Ishikawa (cell line): ENCODE data around the gene AP3S1.

Experiments
- CEBPB ChIP-seq: IDR thresholded peaks from 2 replicates; pipeline ENCODE4 v1.6.1; 2012
- CREB1 ChIP-seq: IDR thresholded peaks from 2 replicates; pipeline ENCODE4 v1.6.1; 2012; ENCODE audit warnings: low read depth
- EGR1 ChIP-seq: IDR thresholded peaks from 2 replicates; pipeline ENCODE4 v1.6.1; 2012
- EP300 ChIP-seq: IDR thresholded peaks from 2 replicates; pipeline ENCODE4 v1.6.1; 2012; ENCODE audit warnings: borderline replicate concordance
- FOXM1 ChIP-seq: IDR thresholded peaks from 2 replicates; pipeline ENCODE4 v1.6.1; 2012; ENCODE audit warnings: low read depth, borderline replicate concordance
- NFIC ChIP-seq: IDR thresholded peaks from 2 replicates; pipeline ENCODE4 v1.6.1; 2012
- RAD21 ChIP-seq: IDR thresholded peaks from 2 replicates; pipeline ENCODE4 v1.6.1; 2012; ENCODE audit warnings: low read depth
- TAF1 ChIP-seq: IDR thresholded peaks from 2 replicates; pipeline ENCODE4 v1.6.1; 2012; ENCODE audit warnings: low read depth, mild to moderate bottlenecking
- TCF12 ChIP-seq: IDR thresholded peaks from 2 replicates; pipeline ENCODE4 v1.6.1; 2012; ENCODE audit warnings: low read depth
- TEAD4 ChIP-seq: IDR thresholded peaks from 2 replicates; pipeline ENCODE4 v1.6.1; 2012
- USF1 ChIP-seq: IDR thresholded peaks from 2 replicates; pipeline ENCODE4 v1.6.1; 2012
- YY1 ChIP-seq: IDR thresholded peaks from 2 replicates; pipeline ENCODE4 v1.6.1; 2012; ENCODE audit warnings: low read depth
- ZBTB7A ChIP-seq: IDR thresholded peaks from 2 replicates; pipeline ENCODE4 v1.6.1; 2012; ENCODE audit warnings: low read depth
- TF ChIP-seq, protein P1 (sequence below): IDR thresholded peaks from 2 replicates; pipeline ENCODE4 v1.6.1; 2012; ENCODE audit warnings: low read depth, mild to moderate bottlenecking
- TF ChIP-seq, protein P2 (sequence below): IDR thresholded peaks from 2 replicates; pipeline ENCODE4 v1.6.1; 2012

The AP3S1 gene

DNA sequence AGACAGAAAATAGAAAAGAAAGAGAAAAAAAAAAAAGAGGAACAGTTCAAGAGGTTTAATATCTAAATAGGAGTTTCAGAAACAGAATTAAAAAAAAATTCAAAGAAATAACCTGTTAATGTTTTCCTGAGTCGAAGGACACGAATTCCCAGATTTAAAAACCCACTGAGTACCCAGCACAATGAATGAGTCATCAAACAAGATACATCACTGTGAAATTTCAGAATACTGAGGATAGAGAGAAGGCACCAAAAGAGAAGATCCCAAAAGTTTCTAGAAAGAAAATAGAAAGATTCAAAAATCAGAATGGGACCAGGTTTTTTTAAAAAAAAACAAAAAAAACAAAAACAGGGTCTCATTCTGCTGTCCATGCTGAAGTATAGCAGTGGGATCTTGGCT, 34.1 kb upstream of the AP3S1 start:
- TF ChIP-seq TAF1 (no peak), USF1 (no peak), CREB1 (no peak), TCF12 (no peak), YY1 (no peak), RAD21 (no peak), ZBTB7A (no peak), TEAD4 (no peak), FOXM1 (no peak), CEBPB (no peak), EGR1 (no peak), EP300 (no peak), NFIC (no peak)
- TF ChIP-seq, protein P1, sequence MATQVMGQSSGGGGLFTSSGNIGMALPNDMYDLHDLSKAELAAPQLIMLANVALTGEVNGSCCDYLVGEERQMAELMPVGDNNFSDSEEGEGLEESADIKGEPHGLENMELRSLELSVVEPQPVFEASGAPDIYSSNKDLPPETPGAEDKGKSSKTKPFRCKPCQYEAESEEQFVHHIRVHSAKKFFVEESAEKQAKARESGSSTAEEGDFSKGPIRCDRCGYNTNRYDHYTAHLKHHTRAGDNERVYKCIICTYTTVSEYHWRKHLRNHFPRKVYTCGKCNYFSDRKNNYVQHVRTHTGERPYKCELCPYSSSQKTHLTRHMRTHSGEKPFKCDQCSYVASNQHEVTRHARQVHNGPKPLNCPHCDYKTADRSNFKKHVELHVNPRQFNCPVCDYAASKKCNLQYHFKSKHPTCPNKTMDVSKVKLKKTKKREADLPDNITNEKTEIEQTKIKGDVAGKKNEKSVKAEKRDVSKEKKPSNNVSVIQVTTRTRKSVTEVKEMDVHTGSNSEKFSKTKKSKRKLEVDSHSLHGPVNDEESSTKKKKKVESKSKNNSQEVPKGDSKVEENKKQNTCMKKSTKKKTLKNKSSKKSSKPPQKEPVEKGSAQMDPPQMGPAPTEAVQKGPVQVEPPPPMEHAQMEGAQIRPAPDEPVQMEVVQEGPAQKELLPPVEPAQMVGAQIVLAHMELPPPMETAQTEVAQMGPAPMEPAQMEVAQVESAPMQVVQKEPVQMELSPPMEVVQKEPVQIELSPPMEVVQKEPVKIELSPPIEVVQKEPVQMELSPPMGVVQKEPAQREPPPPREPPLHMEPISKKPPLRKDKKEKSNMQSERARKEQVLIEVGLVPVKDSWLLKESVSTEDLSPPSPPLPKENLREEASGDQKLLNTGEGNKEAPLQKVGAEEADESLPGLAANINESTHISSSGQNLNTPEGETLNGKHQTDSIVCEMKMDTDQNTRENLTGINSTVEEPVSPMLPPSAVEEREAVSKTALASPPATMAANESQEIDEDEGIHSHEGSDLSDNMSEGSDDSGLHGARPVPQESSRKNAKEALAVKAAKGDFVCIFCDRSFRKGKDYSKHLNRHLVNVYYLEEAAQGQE, result no peak
- TF ChIP-seq, protein P2, sequence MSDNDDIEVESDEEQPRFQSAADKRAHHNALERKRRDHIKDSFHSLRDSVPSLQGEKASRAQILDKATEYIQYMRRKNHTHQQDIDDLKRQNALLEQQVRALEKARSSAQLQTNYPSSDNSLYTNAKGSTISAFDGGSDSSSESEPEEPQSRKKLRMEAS, result no peak

DNA sequence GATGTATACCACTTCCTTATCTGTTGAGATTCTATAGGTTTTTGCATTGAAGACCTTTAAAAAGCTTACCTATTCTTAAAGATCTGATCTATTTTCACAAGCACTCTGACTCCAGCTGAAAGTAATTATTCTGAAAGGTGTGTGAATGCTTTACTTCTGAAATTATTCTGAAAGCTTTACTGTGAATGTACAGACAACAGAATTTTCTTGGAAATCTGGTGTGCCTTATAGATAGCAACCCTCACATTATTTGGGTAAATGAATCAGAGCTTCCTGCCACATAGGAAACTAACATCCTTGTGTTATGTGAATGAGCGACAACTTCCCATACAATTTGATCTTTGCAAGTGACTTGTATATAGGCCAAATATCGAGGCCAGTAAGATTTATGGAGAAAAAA, 31.8 kb upstream of the AP3S1 start:
- TF ChIP-seq NFIC, result no peak
- TF ChIP-seq ZBTB7A, result no peak
- TF ChIP-seq, protein P2, result no peak
- no peak for TF ChIP-seq EGR1
- no peak for TF ChIP-seq EP300

GRCh38 chr5:115810761-115811160, 31.0 kb upstream of the AP3S1 start:
- no peak for TF ChIP-seq EGR1
- no peak for TF ChIP-seq NFIC
- TF ChIP-seq YY1, result no peak
- TF ChIP-seq TEAD4, result no peak
- TF ChIP-seq, protein P2, result no peak
- no peak for TF ChIP-seq EP300
- no peak for TF ChIP-seq ZBTB7A
- TF ChIP-seq, protein P1, result no peak
- no peak for TF ChIP-seq TCF12
- no peak for TF ChIP-seq TAF1
- no peak for TF ChIP-seq CREB1
- TF ChIP-seq CEBPB, result no peak
- TF ChIP-seq USF1, result no peak
- no peak for TF ChIP-seq FOXM1
- TF ChIP-seq RAD21, result no peak

DNA sequence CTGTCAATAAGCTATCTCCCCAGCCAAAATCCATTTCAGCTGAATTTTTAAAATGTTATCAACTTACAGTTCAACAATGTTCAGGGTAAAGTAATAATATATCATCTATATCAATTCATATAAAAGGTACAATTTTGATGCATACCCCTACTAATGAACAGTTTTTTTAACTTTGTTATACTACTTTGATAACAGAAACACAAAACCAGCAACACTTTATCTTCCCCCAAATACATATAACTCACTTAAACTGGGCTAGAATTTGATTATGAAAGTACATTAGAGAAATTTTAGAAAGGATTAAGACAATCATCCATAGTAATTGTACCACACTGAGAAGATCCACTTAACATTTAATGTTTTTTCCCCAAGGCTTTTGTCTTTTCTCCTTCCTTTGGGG, 30.3 kb upstream of the AP3S1 start:
- no peak for TF ChIP-seq CEBPB
- no peak for TF ChIP-seq TEAD4
- no peak for TF ChIP-seq ZBTB7A
- TF ChIP-seq NFIC, result no peak
- TF ChIP-seq EGR1, result no peak
- TF ChIP-seq CREB1, result no peak
- TF ChIP-seq FOXM1, result no peak
- TF ChIP-seq YY1, result no peak

- TF ChIP-seq CREB1 (no peak), TEAD4 (no peak), ZBTB7A (no peak), TAF1 (no peak)
Measured at GRCh38 chr5:115812372-115812771, 29.4 kb upstream of the AP3S1 start.

DNA sequence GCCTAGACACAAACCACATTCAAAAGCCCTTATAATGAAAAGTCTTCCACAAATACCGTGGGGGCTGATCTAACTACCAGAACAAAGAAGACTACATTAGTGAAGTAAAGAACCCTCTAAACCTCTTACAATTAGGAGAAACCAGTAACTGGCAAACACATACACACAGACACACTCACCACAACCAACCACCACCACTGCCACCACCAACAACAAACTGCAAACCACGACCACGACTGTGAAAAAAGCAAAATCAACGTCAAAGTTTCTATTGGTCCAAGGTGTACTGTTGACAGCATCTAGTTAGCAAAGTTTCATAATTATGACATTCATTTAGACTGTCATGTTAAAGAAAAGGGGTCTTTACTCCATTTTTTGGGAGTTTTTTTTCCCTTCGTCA, 28.0 kb upstream of the AP3S1 start:
- TF ChIP-seq EP300 (no peak), NFIC (no peak), TEAD4 (no peak), TAF1 (no peak), RAD21 (no peak), EGR1 (no peak), CEBPB (no peak)
- TF ChIP-seq, protein P2, result no peak
